CD4-positive, alpha-beta memory T cell (primary cell): ENCODE results near the gene LRRC8C. TPM values are rescaled to one million over a fixed set of nuclear protein-coding genes. Genes with fewer than 3 reads are reported as not detected.
"Not testable (repeated sequence)": the region's sequence is repeated elsewhere in the genome, so short reads cannot be mapped to it uniquely, and the experiment has no call there.

ENCODE experiments used
- CTCF ChIA-PET: fragments of 350-600 bp; sonication (Branson Sonifier 250); formaldehyde crosslinking; loops from one replicate; lab custom pipeline; 2021; ENCODE audit warnings: inconsistent platforms; ENCODE audit not compliant: partially characterized antibody; lab: Charles Lee
- POLR2A ChIA-PET: fragments of 350-600 bp; sonication (Branson Sonifier 250); formaldehyde crosslinking; loops from one replicate; lab custom pipeline; 2021; ENCODE audit not compliant: partially characterized antibody; lab: Charles Lee
- DNase-seq, 5 donors: peaks; one replicate each; pipeline versions ENCODE4 v3.0.0 to v3.0.0-alpha.2; 2020 to 2022; ENCODE audit warnings: mixed read lengths in 1 of 5
- H3K27ac ChIP-seq: one replicate; pipeline ENCODE4 v1.7.0; 2013; ENCODE audit warnings: low read depth, low read length
- H3K27me3 ChIP-seq: 2 replicates; pipeline ENCODE4 v1.7.0; 2013; ENCODE audit warnings: mild to moderate bottlenecking, low read length, moderate library complexity; ENCODE audit not compliant: insufficient read depth
- H3K36me3 ChIP-seq: 2 replicates; pipeline ENCODE4 v1.7.0; 2013; ENCODE audit warnings: mild to moderate bottlenecking, low read length, moderate library complexity; ENCODE audit not compliant: insufficient read depth
- H3K4me1 ChIP-seq: 2 replicates; pipeline ENCODE4 v1.7.0; 2013; ENCODE audit warnings: mild to moderate bottlenecking, low read length, moderate library complexity; ENCODE audit not compliant: insufficient read depth
- H3K4me3 ChIP-seq, 2 donors: one replicate each; pipeline ENCODE4 v1.7.0; 2013; ENCODE audit warnings: low read length in 2 of 2, mild to moderate bottlenecking in 1 of 2
- H3K9me3 ChIP-seq, 2 donors: one replicate each; pipeline ENCODE4 v1.7.0; 2013; ENCODE audit warnings: low read length in 2 of 2, control low read depth in 1 of 2; ENCODE audit not compliant: control insufficient read depth in 1 of 2
- H3K27ac Mint-ChIP-seq, 7 donors: one replicate each; pipeline ENCODE4 v1.8.0; 2020 to 2021; ENCODE audit warnings: mixed read lengths in 7 of 7, mild to moderate bottlenecking in 6 of 7, inconsistent platforms in 3 of 7, moderate library complexity in 3 of 7
- H3K27me3 Mint-ChIP-seq, 2 donors: one replicate each; pipeline ENCODE4 v1.8.0; 2020 to 2021; ENCODE audit warnings: mixed read lengths in 2 of 2
- H3K36me3 Mint-ChIP-seq, 2 donors: one replicate each; pipeline ENCODE4 v1.8.0; 2020 to 2021; ENCODE audit warnings: mixed read lengths in 2 of 2, inconsistent platforms in 1 of 2, mild to moderate bottlenecking in 1 of 2
- H3K4me1 Mint-ChIP-seq, 4 donors: one replicate each; pipeline ENCODE4 v1.8.0; 2020 to 2021; ENCODE audit warnings: mixed read lengths in 4 of 4, mild to moderate bottlenecking in 1 of 4
- H3K4me3 Mint-ChIP-seq, 8 donors: one replicate each; pipeline ENCODE4 v1.8.0; 2020 to 2021; ENCODE audit warnings: mixed read lengths in 8 of 8, mild to moderate bottlenecking in 7 of 8, moderate library complexity in 6 of 8, inconsistent platforms in 3 of 8
- H3K9me3 Mint-ChIP-seq, 8 donors: one replicate each; pipeline ENCODE4 v1.8.0; 2020 to 2021; ENCODE audit warnings: mixed read lengths in 8 of 8, mild to moderate bottlenecking in 5 of 8, inconsistent platforms in 3 of 8, moderate library complexity in 1 of 8
- intact Hi-C: fragments of 100-400 bp; cut with micrococcal nuclease; formaldehyde crosslinking; loops from one replicate; pipeline ENCODE4 v1.15.1; 2023
- polyA plus RNA-seq, 2 donors: library from polyadenylated mRNA; unstranded; fragments of 300-500 nt; fragmentation: Illumina TruSeq; gene quantifications; one replicate each; pipeline ENCODE4 v1.2.3, GENCODE V29; 2021
- total RNA-seq, 2 experiments: library from RNA; stranded (reverse); gene quantifications; one replicate each; pipeline ENCODE4 v1.2.3, GENCODE V29; 2021

The LRRC8C gene
- total and polyA plus RNA-seq, 4 experiments from 2014 or later: 21.2 to 57.1 (median 43.4) TPM

DNA sequence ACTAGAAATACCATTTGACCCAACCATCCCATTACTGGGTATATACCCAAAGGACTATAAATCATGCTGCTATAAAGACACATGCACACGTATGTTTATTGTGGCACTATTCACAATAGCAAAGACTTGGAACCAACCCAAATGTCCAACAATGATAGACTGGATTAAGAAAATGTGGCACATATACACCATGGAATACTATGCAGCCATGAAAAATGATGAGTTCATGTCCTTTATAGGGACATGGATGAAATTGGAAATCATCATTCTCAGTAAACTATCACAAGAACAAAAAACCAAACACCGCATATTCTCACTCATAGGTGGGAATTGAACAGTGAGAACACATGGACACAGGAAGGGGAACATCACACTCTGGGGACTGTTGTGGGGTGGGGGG, 72.0 kb downstream of the LRRC8C start:
- H3K4me3 Mint-ChIP-seq, H3K27me3 ChIP-seq, H3K9me3 Mint-ChIP-seq, H3K27ac ChIP-seq, DNase-seq, H3K4me3 ChIP-seq, H3K27me3 Mint-ChIP-seq, POLR2A ChIA-PET, H3K9me3 ChIP-seq, H3K27ac Mint-ChIP-seq, H3K36me3 ChIP-seq, CTCF ChIA-PET: not testable (repeated sequence)
- Mint-ChIP-seq H3K36me3 (peaks cover 53 to 63% of the 10 kb centered on the region in 2 donors), H3K4me1 (peaks cover 39 to 73% (median 52%) of the 10 kb centered on the region in 4 donors)
- intact Hi-C loops: loop anchor here (2.0 kb wide), 1 partner anchor 14 kb away; no protein-coding TSS in a partner anchor
- H3K4me1 ChIP-seq: peaks cover 40% of the 10 kb centered on the region

DNA sequence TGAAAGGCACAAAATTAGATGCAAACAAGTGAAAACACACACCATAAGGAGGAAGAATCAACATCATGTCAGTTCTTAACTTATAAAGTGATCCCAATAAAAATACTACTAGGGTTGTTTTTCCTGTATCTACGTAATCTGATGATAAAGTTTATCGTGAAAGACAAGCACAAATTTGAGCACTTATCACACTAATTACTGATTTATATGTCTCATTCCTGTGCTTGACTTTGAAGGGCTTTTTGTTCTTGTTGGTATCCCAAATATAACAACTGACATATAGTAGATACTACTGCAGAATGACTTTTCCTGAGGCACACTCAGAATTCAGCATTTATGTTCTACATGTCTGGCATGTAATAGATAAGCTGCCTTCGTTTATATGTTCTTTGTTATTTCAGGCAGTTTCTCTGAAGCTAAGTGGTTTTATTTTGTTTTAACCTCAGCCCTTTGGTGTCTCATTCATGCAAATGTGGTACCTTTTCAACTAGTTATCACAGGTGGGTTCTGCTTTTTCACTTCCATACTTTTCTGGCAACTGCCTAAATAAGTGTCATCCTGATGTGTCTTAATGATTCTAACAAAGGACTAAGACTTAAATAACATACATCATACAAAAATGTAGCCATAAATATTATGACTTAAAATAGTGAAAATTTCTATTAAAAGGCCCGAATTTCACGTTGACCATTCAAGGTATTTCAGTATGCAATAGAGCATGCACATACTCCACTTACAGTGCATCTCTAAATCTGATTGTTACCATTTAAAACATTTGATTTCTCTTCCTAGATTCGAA, 73.2 kb downstream of the LRRC8C start:
- peaks cover 0 to 6% (median 0%) of the 10 kb centered on the region in 8 donors for H3K9me3 Mint-ChIP-seq
- Histone ChIP-seq H3K36me3 (no peaks in the 10 kb centered on the region), H3K9me3 (no peaks in the 10 kb centered on the region), H3K27ac (no peak overlapping the region), H3K27me3 (no peaks in the 10 kb centered on the region), H3K4me3 (no peak overlapping the region), H3K4me1 (peaks cover 31% of the 10 kb centered on the region)
- peaks cover 46 to 62% of the 10 kb centered on the region in 2 donors for H3K36me3 Mint-ChIP-seq
- intact Hi-C loops: loop anchor here (2.0 kb wide), 1 partner anchor 13 kb away; no protein-coding TSS in a partner anchor
- CTCF ChIA-PET: interaction anchor here (1.0 to 1.5 kb wide), 2 partner anchors 52 to 57 kb away, joined by 4 to 5 read pairs; no protein-coding TSS in a partner anchor
- POLR2A ChIA-PET: interaction anchor here (0.6 to 1.2 kb wide), 3 partner anchors 30 to 57 kb away, joined by 3 to 4 read pairs (median 3); no protein-coding TSS in a partner anchor
- no peaks in the 10 kb centered on the region for H3K27me3 Mint-ChIP-seq
- DNase-seq: no peak
- H3K4me1 Mint-ChIP-seq: peaks cover 32 to 71% (median 51%) of the 10 kb centered on the region in 4 donors
- H3K4me3 Mint-ChIP-seq: no peak overlapping the region
- H3K27ac Mint-ChIP-seq: peak overlapping the region in 4 of 7 donors; percentile 7 to 59 (median 14)

DNA sequence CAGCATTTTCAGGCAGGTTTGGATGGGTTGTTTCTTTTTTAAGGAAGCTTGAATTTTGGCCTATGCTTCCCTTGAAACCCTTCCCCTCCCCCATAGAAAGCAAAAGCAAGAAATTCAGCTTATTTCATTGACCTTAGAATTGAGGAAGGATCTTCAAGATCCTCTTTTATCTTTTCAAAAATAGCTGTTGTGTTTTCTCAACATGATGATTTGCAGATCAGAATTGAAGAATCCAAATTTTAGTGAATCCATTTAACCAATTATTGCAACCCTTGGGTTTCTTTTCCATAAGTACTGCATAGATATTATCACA, 73.7 kb downstream of the LRRC8C start:
- ChIA-PET CTCF (interaction anchor here (1.0 to 1.5 kb wide), 2 partner anchors 51 to 57 kb away, joined by 4 to 5 read pairs; no protein-coding TSS in a partner anchor), POLR2A (interaction anchor here (0.6 to 1.2 kb wide), 4 partner anchors 8 to 56 kb away, joined by 3 to 4 read pairs (median 4); no protein-coding TSS in a partner anchor)
- no peak for DNase-seq
- Mint-ChIP-seq H3K36me3 (peaks cover 47 to 64% of the 10 kb centered on the region in 2 donors), H3K9me3 (peaks cover 0 to 6% (median 0%) of the 10 kb centered on the region in 8 donors), H3K27ac (peak overlapping the region in 3 of 7 donors; percentile 17 to 59 (median 47)), H3K4me1 (peaks cover 29 to 68% (median 50%) of the 10 kb centered on the region in 4 donors), H3K27me3 (no peaks in the 10 kb centered on the region), H3K4me3 (no peak overlapping the region)
- no peak overlapping the region for H3K27ac ChIP-seq
- H3K36me3 ChIP-seq: no peaks in the 10 kb centered on the region
- no peak overlapping the region for H3K4me3 ChIP-seq
- peaks cover 27% of the 10 kb centered on the region for H3K4me1 ChIP-seq
- H3K27me3 ChIP-seq: no peaks in the 10 kb centered on the region
- H3K9me3 ChIP-seq: no peaks in the 10 kb centered on the region
- intact Hi-C loops: no loop called here

DNA sequence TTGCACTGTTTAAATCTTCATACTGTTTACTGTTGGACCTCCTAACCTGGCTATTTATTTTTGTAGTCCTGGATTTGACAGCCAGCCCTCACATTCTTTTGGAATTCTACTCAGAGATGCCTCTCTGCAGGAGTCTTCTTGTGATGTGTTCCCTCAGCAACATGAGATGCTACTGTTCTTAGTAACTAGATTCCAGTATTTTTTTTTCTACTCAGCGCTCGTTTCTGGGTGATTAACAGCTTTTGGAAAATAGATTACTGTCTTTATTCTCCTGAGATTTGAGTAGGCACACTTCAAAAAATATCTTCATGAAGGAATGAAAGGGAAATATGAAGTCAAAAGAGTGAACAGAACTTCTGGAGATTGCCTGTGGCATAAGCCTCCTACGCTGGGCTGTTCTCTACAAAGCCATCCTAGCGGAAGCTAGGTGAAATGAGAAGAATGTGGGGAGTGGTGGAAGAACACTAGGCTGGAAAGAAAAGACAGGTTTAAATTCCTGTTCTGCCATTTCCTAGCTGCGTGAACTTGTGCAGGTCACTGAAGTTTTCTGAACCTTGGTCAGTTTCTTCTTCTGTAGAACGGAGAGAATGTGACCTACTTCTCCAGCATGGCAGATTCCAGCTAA, 75.9 kb downstream of the LRRC8C start:
- Mint-ChIP-seq H3K36me3 (peaks cover 53 to 67% of the 10 kb centered on the region in 2 donors), H3K27ac (peak overlapping the region; percentile 14 to 76 (median 53)), H3K4me3 (no peak overlapping the region), H3K27me3 (no peaks in the 10 kb centered on the region), H3K9me3 (peaks cover 0 to 6% (median 0%) of the 10 kb centered on the region in 8 donors), H3K4me1 (peaks cover 24 to 62% (median 45%) of the 10 kb centered on the region in 4 donors)
- intact Hi-C loops: no loop called here
- no peak overlapping the region for H3K4me3 ChIP-seq
- POLR2A ChIA-PET: interaction anchor here (1.1 to 1.9 kb wide), 2 partner anchors 11 to 51 kb away, joined by 4 to 7 read pairs; no protein-coding TSS in a partner anchor
- peaks cover 18% of the 10 kb centered on the region for H3K36me3 ChIP-seq
- no peaks in the 10 kb centered on the region for H3K9me3 ChIP-seq
- CTCF ChIA-PET: interaction anchor here (1.6 kb wide), 1 partner anchor 55 kb away, joined by 5 read pairs; no protein-coding TSS in a partner anchor
- DNase-seq: no peak
- peaks cover 11% of the 10 kb centered on the region for H3K4me1 ChIP-seq
- H3K27me3 ChIP-seq: no peaks in the 10 kb centered on the region
- H3K27ac ChIP-seq: no peak overlapping the region

DNA sequence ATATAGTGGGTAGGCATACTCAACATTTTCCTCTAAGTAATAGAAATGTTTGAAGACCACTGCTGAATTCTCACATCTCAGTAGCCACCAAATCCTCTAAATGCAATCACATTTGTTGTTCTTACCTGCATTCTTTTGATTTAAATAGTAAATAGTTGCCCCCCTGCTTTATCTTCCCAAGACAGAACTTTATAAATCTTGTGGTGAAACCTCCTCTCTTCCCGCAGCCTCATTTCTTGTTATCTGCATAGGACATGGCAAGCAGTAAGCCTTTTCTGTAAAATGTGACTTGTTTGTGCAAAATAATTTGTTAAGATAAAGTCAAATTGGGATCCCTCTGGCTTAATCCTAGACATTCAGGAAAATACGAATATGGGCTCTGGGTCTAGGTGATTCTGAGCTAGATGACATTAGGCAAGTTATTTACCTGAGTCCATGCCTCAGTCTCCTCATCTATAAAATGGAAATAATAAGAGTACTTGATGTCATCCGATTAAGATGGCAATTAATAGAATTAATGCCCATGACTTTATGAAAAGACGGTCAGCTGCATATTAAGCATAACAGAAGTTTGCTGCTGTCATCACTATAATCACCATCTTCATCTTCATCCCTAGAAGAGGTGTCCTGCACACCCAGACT, 77.7 kb downstream of the LRRC8C start:
- Histone ChIP-seq H3K36me3 (peaks cover 27% of the 10 kb centered on the region), H3K27me3 (no peaks in the 10 kb centered on the region), H3K4me1 (peaks cover 4% of the 10 kb centered on the region), H3K27ac (no peak overlapping the region), H3K9me3 (no peaks in the 10 kb centered on the region), H3K4me3 (no peak overlapping the region)
- Mint-ChIP-seq H3K36me3 (peaks cover 62 to 72% of the 10 kb centered on the region in 2 donors), H3K27me3 (no peaks in the 10 kb centered on the region), H3K4me1 (peaks cover 29 to 67% (median 48%) of the 10 kb centered on the region in 4 donors), H3K4me3 (no peak overlapping the region), H3K27ac (peak overlapping the region in 3 of 7 donors; percentile 10 to 81 (median 15)), H3K9me3 (peaks cover 0 to 2% (median 0%) of the 10 kb centered on the region in 8 donors)
- CTCF ChIA-PET: interaction anchor here (1.4 kb wide), 1 partner anchor 9 kb away, joined by 5 read pairs; no protein-coding TSS in a partner anchor
- DNase-seq: no peak
- POLR2A ChIA-PET: interaction anchor here (0.7 to 1.9 kb wide), 2 partner anchors 9 kb away, joined by 3 to 7 read pairs; no protein-coding TSS in a partner anchor
- intact Hi-C loops: loop anchor here (5.0 kb wide), 1 partner anchor 38 kb away; no protein-coding TSS in a partner anchor

DNA sequence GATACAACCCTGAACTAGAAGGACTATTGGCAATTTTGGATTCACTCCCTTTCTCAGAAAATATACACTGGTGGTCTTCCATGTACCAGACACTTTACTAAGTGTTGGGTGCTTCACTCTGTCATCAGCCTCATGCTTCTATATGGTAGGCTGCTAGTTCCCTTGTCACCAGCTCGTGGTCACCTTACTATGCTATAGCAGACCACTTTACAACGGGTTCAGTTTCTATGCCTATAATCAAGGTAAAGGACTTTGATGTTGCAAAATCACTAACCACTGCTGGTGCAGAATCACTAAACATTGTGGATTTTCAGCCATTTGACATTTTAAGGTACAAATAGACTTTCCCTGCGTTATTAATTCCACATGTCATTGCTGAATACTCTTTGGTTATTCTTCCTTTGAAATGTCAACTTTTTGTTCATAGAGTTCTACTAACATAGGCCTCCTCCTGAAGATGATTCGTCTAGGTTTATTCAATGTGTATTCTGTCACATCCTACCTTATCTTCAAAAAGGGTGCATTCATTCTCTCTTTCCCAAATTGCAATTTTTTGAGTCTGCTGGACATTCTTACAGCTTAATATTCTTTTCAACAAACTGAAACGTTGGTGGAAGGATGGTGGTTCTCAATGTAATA, 78.3 kb downstream of the LRRC8C start:
- DNase-seq: no peak
- Histone ChIP-seq H3K27me3 (no peaks in the 10 kb centered on the region), H3K4me1 (peaks cover 8% of the 10 kb centered on the region), H3K36me3 (peaks cover 27% of the 10 kb centered on the region), H3K27ac (no peak overlapping the region), H3K4me3 (no peak overlapping the region), H3K9me3 (no peaks in the 10 kb centered on the region)
- Mint-ChIP-seq H3K4me1 (peaks cover 28 to 65% (median 47%) of the 10 kb centered on the region in 4 donors), H3K4me3 (no peak overlapping the region), H3K27ac (peak overlapping the region in 4 of 7 donors; percentile 17 to 81 (median 38)), H3K27me3 (no peaks in the 10 kb centered on the region), H3K9me3 (peaks cover 0 to 2% (median 0%) of the 10 kb centered on the region in 8 donors), H3K36me3 (peaks cover 66 to 75% of the 10 kb centered on the region in 2 donors)
- ChIA-PET POLR2A (interaction anchor here (0.7 kb wide), 1 partner anchor 8 kb away, joined by 3 read pairs; no protein-coding TSS in a partner anchor), CTCF (interaction anchor here (1.4 kb wide), 1 partner anchor 8 kb away, joined by 5 read pairs; no protein-coding TSS in a partner anchor)
- intact Hi-C loops: loop anchor here (5.0 kb wide), 1 partner anchor 39 kb away; no protein-coding TSS in a partner anchor
